GM18526 (cell line): ENCODE measurements around the gene HPN.

ENCODE experiments used
- POLR2A ChIP-seq: IDR thresholded peaks from 3 replicates; pipeline ENCODE4 v1.6.1; 2011; ENCODE audit not compliant: insufficient read length; ENCODE audit errors: extremely low read depth

The HPN gene

GRCh38 chr19:35034005-35034502, 7.5 kb upstream of the HPN start:
- TF ChIP-seq POLR2A = no peak

GRCh38 chr19:35034588-35035382, 6.7 kb upstream of the HPN start:
- TF ChIP-seq POLR2A = no peak

- TF ChIP-seq POLR2A = no peak
Measured at GRCh38 chr19:35037716-35038622, 3.6 kb upstream of the HPN start.

- TF ChIP-seq POLR2A = no peak
Measured at GRCh38 chr19:35038623-35039512, 2.7 kb upstream of the HPN start.

- TF ChIP-seq POLR2A = no peak
Measured at GRCh38 chr19:35039881-35040825, 1.4 kb upstream of the HPN start.

GRCh38 chr19:35040826-35041547, 534 bp upstream of the HPN start:
- TF ChIP-seq POLR2A = no peak

GRCh38 chr19:35042056-35042730, 672 bp downstream of the HPN start:
- TF ChIP-seq POLR2A = no peak

- TF ChIP-seq POLR2A = no peak
Measured at GRCh38 chr19:35042954-35043604, 1.6 kb downstream of the HPN start.

- no peak for TF ChIP-seq POLR2A
Measured at GRCh38 chr19:35043906-35044305, 2.4 kb downstream of the HPN start.

- TF ChIP-seq POLR2A = no peak
Measured at GRCh38 chr19:35044317-35045117, 3.0 kb downstream of the HPN start.

GRCh38 chr19:35045667-35046300, 4.3 kb downstream of the HPN start:
- TF ChIP-seq POLR2A = no peak

- no peak for TF ChIP-seq POLR2A
Measured at GRCh38 chr19:35046461-35046860, 4.9 kb downstream of the HPN start.
